ENCODE measurements around the gene ABHD16A.

The ABHD16A gene

GRCh38 chr6:31741815-31742214 is 38.7 kb upstream of the ABHD16A start:
- peaks cover 8% of the 10 kb centered on the region for H3F3A ChIP-seq (ENCODE audit: low read depth)
- H3K9ac ChIP-seq (ENCODE audit: low read depth, low read length, poor library complexity, severe bottlenecking) = peak overlapping the region; percentile 100
- H2AFZ ChIP-seq (ENCODE audit: low read length) = no peak overlapping the region
- peaks cover 44% of the 10 kb centered on the region for H3K4me1 ChIP-seq (ENCODE audit: insufficient read depth, low read length, poor library complexity, severe bottlenecking)
- TF ChIP-seq, protein P1, sequence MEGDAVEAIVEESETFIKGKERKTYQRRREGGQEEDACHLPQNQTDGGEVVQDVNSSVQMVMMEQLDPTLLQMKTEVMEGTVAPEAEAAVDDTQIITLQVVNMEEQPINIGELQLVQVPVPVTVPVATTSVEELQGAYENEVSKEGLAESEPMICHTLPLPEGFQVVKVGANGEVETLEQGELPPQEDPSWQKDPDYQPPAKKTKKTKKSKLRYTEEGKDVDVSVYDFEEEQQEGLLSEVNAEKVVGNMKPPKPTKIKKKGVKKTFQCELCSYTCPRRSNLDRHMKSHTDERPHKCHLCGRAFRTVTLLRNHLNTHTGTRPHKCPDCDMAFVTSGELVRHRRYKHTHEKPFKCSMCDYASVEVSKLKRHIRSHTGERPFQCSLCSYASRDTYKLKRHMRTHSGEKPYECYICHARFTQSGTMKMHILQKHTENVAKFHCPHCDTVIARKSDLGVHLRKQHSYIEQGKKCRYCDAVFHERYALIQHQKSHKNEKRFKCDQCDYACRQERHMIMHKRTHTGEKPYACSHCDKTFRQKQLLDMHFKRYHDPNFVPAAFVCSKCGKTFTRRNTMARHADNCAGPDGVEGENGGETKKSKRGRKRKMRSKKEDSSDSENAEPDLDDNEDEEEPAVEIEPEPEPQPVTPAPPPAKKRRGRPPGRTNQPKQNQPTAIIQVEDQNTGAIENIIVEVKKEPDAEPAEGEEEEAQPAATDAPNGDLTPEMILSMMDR (conservative IDR thresholded peaks at IDR 0.05; ENCODE audit: low read length) = no peak
- no peak for TF ChIP-seq EZH2phosphoT487 (IDR thresholded peaks at IDR 0.05; ENCODE audit: borderline replicate concordance)
- no peaks in the 10 kb centered on the region for H3K36me3 ChIP-seq (ENCODE audit: insufficient read depth, low read length)
- no peaks in the 10 kb centered on the region for H3K9me3 ChIP-seq (ENCODE audit: insufficient read depth, low read depth, low read length)
- H3K9me2 ChIP-seq (replicated peaks; ENCODE audit: low read depth, low read length) = no peaks in the 10 kb centered on the region
- peak overlapping the region; percentile 100 for H3K4me3 ChIP-seq (ENCODE audit: low read length, poor library complexity, severe bottlenecking)
- peak overlapping the region; percentile 74 for H3K4me2 ChIP-seq (ENCODE audit: low read depth, low read length, poor library complexity, severe bottlenecking)
- H3K79me2 ChIP-seq (ENCODE audit: insufficient read depth, low read length) = peaks cover 30% of the 10 kb centered on the region
- H4K20me1 ChIP-seq (ENCODE audit: insufficient read depth, low read length, poor library complexity, severe bottlenecking) = no peaks in the 10 kb centered on the region
- no peaks in the 10 kb centered on the region for H3K27me3 ChIP-seq (ENCODE audit: insufficient read depth, low read length, poor library complexity, severe bottlenecking)

DNA sequence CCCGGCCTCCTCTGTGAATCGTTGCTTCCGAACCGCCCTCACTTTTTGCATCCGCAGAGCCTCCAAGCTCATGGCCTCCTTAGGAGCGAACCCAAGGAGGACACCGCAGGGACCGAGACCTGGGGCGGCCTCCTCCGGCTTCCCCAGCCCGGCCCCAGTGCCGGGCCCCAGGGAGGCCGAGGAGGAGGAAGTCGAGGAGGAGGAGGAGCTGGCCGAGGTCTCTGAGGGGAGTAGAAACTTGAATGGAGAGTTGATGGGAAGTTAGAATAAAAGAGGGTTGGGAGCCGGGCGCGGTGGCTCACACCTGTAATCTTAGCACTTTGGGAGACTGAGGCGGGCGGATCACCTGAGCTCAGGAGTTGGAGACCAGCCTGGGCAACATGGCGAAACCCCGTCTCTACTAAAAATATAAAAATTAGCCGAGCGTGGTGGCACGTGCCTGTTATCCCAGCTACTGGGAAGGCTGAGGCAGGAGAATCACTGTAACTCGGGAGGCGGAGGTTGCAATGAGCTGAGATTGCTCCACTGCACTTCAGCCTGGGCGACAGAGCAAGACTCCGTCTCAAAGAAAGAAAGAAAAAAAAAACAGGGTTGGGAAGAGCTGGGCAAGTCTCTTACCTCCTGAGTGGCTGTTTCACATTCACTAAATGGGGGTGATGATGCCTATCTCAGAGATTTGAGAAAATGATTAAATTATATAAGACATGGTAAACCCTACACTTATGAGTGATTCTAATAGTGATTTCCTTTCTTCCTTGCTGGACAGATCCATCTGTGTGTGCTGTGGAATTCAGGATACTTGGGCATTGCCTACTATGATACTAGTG is 37.5 kb upstream of the ABHD16A start:
- H3K9me3 ChIP-seq (ENCODE audit: insufficient read depth, low read depth, low read length) = no peaks in the 10 kb centered on the region
- peak overlapping the region; percentile 100 for H3K4me3 ChIP-seq (ENCODE audit: low read length, poor library complexity, severe bottlenecking)
- no peaks in the 10 kb centered on the region for H3K9me2 ChIP-seq (replicated peaks; ENCODE audit: low read depth, low read length)
- H3F3A ChIP-seq (ENCODE audit: low read depth) = peaks cover 10% of the 10 kb centered on the region
- H3K4me1 ChIP-seq (ENCODE audit: insufficient read depth, low read length, poor library complexity, severe bottlenecking) = peaks cover 48% of the 10 kb centered on the region
- peaks cover 42% of the 10 kb centered on the region for H3K79me2 ChIP-seq (ENCODE audit: insufficient read depth, low read length)
- peak overlapping the region; percentile 100 for H3K9ac ChIP-seq (ENCODE audit: low read depth, low read length, poor library complexity, severe bottlenecking)
- H4K20me1 ChIP-seq (ENCODE audit: insufficient read depth, low read length, poor library complexity, severe bottlenecking) = peaks cover 4% of the 10 kb centered on the region
- no peaks in the 10 kb centered on the region for H3K36me3 ChIP-seq (ENCODE audit: insufficient read depth, low read length)
- no peak overlapping the region for H2AFZ ChIP-seq (ENCODE audit: low read length)
- H3K4me2 ChIP-seq (ENCODE audit: low read depth, low read length, poor library complexity, severe bottlenecking) = peak overlapping the region; percentile 74
- H3K27me3 ChIP-seq (ENCODE audit: insufficient read depth, low read length, poor library complexity, severe bottlenecking) = peaks cover 5% of the 10 kb centered on the region
- TF ChIP-seq, protein P1 (conservative IDR thresholded peaks at IDR 0.05; ENCODE audit: low read length) = no peak
- no peak for TF ChIP-seq EZH2phosphoT487 (IDR thresholded peaks at IDR 0.05; ENCODE audit: borderline replicate concordance)

- H4K20me1 ChIP-seq (ENCODE audit: insufficient read depth, low read length, poor library complexity, severe bottlenecking) = peaks cover 6% of the 10 kb centered on the region
- peaks cover 50% of the 10 kb centered on the region for H3K79me2 ChIP-seq (ENCODE audit: insufficient read depth, low read length)
- peaks cover 48% of the 10 kb centered on the region for H3K4me1 ChIP-seq (ENCODE audit: insufficient read depth, low read length, poor library complexity, severe bottlenecking)
- H2AFZ ChIP-seq (ENCODE audit: low read length) = no peak within 1 kb of the TSS
- no peaks in the 10 kb centered on the region for H3K9me3 ChIP-seq (ENCODE audit: insufficient read depth, low read depth, low read length)
- peak within 1 kb of the TSS; percentile 99 for H3K4me2 ChIP-seq (ENCODE audit: low read depth, low read length, poor library complexity, severe bottlenecking)
- TF ChIP-seq, protein P1 (conservative IDR thresholded peaks at IDR 0.05; ENCODE audit: low read length) = no peak
- no peaks in the 10 kb centered on the region for H3K9me2 ChIP-seq (replicated peaks; ENCODE audit: low read depth, low read length)
- peaks cover 10% of the 10 kb centered on the region for H3F3A ChIP-seq (ENCODE audit: low read depth)
- peak within 1 kb of the TSS; percentile 100 for H3K4me3 ChIP-seq (ENCODE audit: low read length, poor library complexity, severe bottlenecking)
- H3K9ac ChIP-seq (ENCODE audit: low read depth, low read length, poor library complexity, severe bottlenecking) = peak within 1 kb of the TSS; percentile 100
- H3K27me3 ChIP-seq (ENCODE audit: insufficient read depth, low read length, poor library complexity, severe bottlenecking) = peaks cover 9% of the 10 kb centered on the region
- H3K36me3 ChIP-seq (ENCODE audit: insufficient read depth, low read length) = no peaks in the 10 kb centered on the region
These were observed 36.7 kb upstream of the ABHD16A start, which contains the start of gene MSH5 for GRCh38 chr6:31739639-31740396. MSH5 (plus strand) TSS chr6:31740005; CDS start chr6:31740467, 462 bp downstream.
